Left ventricle myocardium superior (tissue), 1 donor: ENCODE measurements around the gene INTU. TPM values are rescaled to one million over a fixed set of nuclear protein-coding genes. Genes with fewer than 3 reads are reported as not detected.
"Not testable (repeated sequence)": the region's sequence is repeated elsewhere in the genome, so short reads cannot be mapped to it uniquely, and the experiment has no call there.

ENCODE experiments used
- ATAC-seq: fragments of 200-7000 bp; cut with Tn5 transposase; one replicate; pipeline ENCODE4 v1.9.1; 2020; ENCODE audit warnings: mild to moderate bottlenecking, moderate library complexity
- DNase-seq: peaks from one replicate; pipeline ENCODE4 v3.0.0-alpha.2; 2020
- intact Hi-C: fragments of 100-400 bp; cut with micrococcal nuclease; formaldehyde crosslinking; loops from one replicate; pipeline ENCODE4 v1.11.0; 2022
- total RNA-seq: library from RNA; stranded (reverse); fragmentation: NEBNext Ultra II Directional; extraction: Animal tissue kit (Norgen Biotek cat#: 25700); gene quantifications from one replicate; pipeline ENCODE4 v1.2.1, GENCODE V29; 2021
- donor health status: DM: no; HTN: yes; CAD: no; lungs with severe emphysema.

INTU gene
- total RNA-seq, 1 donor from 2014 or later = 4.6 TPM

DNA sequence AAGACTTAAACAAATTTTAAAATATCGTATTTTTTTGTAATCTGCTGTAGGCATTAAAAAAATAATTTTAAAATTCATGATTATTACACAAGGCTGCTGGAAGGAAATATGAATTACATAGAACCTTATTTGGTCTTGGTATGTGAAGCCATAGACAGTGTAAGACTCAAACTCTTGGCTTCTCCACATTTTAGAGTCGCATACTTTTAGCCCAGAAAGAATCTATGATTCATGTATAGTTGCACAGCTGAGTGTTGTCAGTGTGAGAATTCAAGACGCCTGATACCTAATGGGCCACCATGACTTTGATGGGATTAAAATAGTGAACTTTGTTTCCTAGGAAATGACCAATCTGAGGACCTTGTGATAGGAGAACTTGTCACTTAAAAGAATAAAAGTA is 1.4 kb downstream of the INTU start:
- intact Hi-C loops = no loop called here
- no peak for DNase-seq
- no peak for ATAC-seq

DNA sequence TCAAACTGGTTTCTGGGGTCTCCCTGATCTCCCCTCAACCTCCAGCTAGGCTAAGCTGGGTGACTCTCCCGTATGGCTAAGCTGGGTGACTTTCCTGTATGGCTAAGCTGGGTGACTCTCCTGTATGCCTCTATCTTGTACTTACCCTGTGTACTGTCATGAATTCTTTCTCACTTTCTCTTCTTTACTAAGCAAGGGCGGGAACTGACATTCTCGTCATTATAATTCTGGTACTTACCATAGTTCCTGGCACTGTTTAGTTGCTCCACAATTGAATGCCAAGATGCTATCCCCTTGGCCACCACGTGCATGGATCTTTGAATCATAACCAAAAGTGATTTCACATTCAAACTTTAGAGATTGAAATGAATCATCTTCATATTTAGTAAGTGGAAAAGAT is 8.8 kb downstream of the INTU start:
- no peak for ATAC-seq
- intact Hi-C loops = no loop called here
- no peak for DNase-seq

DNA sequence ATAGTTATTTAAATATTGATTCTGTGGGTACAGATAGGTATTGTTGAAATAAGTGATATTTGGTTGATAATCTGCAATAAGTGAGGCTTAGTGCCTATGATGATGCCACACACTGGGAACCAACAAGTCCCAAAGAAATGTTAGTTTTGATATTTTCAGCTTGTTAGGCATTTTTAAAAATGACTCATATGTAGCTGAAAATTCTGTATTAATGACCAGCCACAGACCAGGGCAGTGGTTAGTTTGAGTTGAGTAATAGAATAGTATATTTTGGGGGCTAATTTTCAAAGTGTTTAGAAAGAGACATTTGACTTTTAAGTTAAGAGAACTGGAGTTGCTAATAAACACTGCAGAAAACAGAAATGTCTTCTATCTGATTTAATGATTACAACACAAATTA is 9.4 kb downstream of the INTU start:
- ATAC-seq (no peak), DNase-seq (no peak)
- intact Hi-C loops = no loop called here

DNA sequence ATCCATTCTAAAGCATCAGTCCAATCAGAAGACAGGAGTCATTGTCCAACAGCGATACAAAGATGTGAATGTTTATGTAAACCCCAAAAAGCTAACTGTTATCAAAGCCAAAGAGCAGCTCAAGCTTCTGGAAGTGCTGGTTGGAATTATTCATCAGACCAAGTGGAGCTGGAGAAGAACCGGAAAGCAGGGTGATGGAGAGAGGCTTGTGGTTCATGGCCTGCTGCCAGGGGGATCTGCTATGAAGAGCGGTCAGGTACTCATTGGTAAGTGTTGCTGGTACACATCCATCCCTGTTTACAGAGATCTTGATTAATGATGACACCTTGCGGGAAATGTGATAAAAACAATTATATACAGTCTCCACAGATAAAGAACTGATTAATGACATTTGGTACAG is 11.0 kb downstream of the INTU start:
- ATAC-seq = no peak
- intact Hi-C loops = no loop called here
- no peak for DNase-seq

DNA sequence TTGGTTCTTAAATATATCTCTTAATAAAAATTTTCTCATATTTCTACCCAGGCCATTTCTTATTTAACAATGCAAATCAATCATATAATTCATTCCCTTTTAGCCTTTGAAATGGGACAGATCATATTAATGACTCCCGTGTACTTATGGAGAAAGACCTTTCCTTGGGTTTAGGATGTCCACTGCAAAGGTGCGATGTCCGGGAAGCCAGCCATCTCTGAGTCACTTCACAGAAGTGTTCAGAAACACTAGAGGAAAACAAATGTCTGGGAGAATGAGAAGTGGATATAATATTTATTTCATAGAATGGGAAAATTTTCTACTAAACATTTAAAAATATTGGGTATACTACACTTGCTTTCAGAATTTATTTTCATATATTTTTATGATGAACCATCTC is 15.3 kb downstream of the INTU start:
- DNase-seq = peak; percentile 23
- intact Hi-C loops = no loop called here
- ATAC-seq = no peak

DNA sequence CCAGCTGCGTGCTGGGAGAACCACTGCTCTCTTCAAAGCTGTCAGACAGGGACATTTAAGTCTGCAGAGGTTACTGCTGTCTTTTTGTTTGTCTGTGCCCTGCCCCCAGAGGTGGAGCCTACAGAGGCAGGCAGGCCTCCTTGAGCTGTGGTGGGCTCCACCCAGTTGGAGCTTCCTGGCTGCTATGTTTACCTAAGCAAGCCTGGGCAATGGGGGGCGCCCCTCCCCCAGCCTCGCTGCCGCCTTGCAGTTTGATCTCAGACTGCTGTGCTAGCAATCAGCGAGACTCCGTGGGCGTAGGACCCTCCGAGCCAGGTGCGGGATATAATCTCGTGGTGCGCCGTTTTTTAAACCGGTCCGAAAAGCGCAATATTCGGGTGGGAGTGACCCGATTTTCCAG is 22.8 kb downstream of the INTU start:
- intact Hi-C loops, DNase-seq, ATAC-seq: not testable (repeated sequence)

DNA sequence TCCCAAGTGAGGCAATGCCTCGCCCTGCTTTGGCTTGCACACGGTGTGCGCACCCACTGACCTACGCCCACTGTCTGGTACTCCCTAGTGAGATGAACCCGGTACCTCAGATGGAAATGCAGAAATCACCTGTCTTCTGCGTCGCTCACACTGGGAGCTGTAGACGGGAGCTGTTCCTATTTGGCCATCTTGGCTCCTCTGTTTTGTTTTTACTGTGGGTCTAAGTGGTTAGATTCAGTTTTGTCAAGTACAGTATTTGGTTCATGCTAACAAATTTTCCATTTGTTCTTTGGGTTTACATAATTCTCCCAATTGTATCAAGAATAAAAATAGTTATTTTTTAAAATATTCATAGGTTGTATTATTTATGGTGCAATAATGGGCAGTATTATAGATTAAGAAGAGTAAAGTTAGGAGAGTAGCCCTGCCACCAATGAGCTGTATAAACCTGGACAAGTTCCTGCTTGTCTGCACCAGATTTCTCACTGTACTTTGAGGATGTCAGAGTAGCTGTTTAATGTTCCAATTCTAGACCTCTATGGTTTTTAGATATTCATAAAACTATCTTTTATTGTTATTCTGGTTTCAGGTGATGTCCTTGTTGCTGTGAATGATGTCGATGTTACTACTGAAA is 23.4 kb downstream of the INTU start:
- no peak for ATAC-seq
- intact Hi-C loops = no loop called here
- DNase-seq = no peak

DNA sequence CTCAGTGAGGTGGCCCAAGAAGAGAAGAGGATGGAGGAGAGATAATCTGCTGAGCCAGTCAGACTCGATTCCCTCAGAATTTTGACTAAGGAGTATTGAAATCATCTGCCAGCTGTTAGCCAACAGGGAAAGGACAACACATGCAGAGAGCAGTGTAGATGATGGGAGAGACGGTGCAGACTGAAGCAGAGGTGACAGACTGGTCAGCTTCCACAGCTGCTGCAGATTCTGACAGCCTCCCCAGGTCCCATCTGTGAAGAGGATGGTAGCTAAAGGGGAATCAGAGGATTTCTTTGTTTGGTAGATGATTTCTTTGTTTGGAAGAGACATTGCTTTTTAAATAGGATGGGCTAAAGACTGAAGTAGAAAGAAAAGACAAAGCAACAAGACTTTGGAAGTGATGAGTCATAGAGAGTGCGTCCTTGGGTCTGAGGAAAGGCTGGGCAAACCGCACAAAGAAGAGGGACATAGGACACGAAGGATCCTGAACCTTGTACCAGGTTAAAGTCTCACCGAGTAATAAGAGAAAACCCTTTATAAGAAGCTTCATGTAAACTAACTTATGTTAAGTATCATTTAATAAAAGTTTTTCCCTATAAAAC is 27.6 kb downstream of the INTU start:
- ATAC-seq (no peak), DNase-seq (no peak)
- intact Hi-C loops = no loop called here

DNA sequence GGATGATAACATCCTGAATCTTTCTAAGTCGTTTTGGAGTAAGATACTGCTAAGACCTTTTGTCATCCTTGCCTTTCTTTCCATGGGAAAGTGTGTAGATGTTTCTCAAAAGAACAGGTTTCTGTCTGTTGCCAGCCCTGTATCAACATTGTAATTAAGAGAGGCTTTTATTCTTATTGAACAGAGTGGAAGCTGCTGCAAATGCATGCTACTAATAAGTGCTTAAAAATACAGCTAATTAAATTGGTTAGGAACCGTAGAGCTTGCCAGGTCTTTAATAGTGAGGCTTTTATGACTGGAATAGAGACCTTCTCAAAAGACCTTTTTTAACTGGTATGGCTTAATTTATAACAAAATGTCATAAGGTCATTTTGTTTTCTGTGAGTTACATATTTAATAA is 34.4 kb downstream of the INTU start:
- ATAC-seq (no peak), DNase-seq (no peak)
- intact Hi-C loops = no loop called here

DNA sequence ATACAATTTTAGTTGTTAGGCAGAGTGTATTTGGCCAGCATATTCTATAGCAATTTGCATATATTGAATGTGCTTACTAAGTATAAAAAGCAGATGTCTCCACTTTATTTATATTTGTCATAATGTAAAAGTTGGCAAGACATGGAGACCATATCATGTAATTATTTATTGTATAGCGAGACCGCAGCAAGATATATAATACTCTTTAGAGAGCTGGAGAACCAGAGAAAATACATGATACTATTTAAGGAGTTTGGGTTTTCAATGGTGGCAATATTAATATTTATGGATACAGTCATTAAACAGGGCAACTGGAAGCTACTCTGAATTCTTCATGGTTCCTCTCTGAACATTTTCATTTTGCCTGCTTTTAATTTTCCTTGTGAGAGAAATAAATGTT is 35.0 kb downstream of the INTU start:
- DNase-seq = no peak
- no peak for ATAC-seq
- intact Hi-C loops = no loop called here

DNA sequence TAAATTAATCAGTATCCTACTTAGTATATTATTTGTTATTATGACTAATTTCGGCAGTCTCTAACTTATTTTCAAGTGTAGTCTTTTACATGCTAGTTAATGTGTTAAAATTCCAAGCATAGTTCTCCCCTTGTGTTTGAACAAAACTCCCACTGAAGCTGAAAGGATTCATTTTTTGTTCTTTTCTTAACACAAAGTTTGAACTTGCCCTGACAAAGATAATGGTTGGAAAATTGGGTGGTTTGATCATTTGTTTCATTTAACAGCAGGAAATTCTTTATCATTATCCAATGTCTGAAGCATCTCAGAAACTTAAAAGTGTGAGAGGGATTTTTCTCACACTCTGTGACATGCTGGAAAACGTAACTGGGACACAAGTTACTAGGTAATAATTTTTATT is 36.0 kb downstream of the INTU start:
- DNase-seq (no peak), ATAC-seq (no peak)
- intact Hi-C loops = no loop called here

DNA sequence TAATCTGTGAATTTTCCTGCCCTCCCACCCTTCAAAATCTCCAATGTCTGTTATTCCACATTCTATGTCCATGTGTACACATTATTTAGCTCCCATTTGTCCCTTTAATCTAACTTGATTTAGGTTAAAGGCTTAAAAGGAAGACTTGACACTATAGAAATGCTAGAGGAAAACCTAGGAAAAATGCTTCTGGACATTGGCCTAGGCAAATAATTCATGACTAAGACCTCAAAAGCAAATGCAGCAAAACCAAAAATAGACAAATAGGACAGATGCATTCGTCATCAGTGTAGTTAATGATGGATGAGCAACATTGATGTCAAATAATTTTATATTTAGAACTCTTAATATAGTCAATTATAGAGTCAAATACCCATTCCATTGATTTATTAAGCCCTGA is 36.9 kb downstream of the INTU start:
- DNase-seq = no peak
- intact Hi-C loops = no loop called here
- ATAC-seq = no peak

DNA sequence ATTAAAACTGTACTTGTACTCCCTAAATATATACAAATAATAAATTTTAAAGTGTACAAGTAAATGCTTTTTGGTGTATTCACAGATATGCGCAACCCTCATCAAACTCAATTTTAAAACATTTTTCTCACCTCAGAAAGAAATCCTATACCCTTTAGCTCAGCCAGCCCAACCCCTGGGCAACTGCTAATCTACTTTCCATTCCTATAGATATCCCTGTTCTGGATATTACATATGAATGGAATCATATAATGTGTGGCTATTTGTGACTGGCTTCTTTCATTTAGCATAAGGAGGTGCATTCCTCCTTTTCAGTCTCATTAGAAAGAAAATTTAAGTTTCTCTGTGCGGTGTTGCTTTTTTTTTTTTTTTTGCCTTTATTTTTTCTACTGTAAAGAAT is 39.4 kb downstream of the INTU start:
- DNase-seq (no peak), ATAC-seq (no peak)
- intact Hi-C loops = no loop called here

DNA sequence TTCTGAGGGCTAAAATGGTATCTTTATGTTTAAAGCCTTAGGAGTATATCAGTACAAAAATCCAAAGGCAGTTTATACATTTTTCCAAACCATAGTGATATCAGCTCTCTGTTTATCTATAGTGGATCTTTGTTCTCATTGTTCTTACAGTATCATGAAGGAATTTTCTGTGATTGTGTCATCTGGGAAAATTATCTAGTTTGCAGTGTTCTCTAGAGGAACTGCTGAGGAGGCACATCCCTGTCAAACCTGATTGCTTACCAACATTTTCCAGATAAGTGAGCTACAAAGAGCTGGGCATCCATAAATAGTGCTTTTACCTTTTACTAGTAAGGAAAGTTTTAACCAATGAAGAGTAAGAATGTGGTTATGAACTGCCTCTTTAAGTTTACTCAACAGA is 52.5 kb downstream of the INTU start:
- DNase-seq (no peak), ATAC-seq (no peak)
- intact Hi-C loops = no loop called here

DNA sequence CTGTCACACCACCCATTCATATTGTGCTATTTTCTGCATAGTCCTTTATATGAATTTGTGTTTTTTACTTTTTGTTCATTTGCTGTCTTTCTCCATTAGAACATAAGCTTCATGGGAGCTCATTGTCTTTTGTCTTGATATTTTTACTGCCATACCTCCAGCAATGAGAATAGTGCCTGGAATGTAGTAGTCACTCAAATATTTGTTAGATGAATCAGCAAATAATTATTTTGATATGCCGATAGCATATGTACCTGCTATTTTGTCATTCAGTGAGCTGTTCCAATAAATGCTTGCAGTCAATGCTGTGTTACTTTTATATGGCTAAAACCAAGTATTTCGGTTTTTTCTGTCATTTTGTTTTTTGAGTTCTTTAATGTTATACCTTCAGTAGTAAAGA is 53.9 kb downstream of the INTU start:
- intact Hi-C loops = no loop called here
- no peak for DNase-seq
- no peak for ATAC-seq

DNA sequence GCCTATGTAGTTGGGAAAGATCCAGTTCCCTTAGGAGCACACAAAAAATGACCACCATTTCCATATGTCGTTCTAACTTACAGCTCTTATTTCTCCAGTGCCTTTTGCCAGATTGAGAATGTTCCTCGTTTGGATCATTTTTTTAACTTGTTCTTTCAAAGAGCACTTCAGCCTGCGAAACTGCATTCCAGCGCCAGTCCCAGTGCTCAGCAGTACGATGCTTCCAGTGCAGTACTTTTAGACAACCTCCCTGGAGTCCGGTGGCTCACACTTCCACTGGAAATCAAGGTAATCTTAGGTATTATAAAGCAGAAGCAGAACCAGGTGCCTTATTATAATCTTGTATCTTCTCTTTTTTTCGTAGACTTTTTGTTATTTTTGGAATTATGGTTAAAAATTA is 54.8 kb downstream of the INTU start:
- intact Hi-C loops = no loop called here
- DNase-seq (no peak), ATAC-seq (no peak)

DNA sequence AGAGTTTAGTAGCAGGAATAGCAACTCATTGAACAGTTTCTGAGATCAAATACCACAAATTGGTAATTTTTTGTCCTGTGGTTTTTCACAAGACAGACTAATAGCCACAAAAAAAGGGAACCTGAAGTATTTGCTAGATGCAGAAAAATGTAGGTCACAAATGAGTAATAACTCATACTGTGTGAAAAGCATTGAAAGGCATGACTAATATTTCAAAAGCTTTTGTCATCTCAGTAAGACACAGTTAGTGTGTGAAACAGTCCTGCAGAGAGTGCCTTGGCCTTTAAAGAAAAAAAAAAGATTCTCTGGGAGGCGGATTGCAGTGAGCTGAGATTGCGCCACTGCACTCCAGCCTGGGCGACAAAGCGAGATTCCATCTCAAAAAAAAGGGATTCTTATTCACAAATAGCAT is 66.0 kb downstream of the INTU start:
- DNase-seq (no peak), ATAC-seq (no peak)
- intact Hi-C loops = no loop called here

DNA sequence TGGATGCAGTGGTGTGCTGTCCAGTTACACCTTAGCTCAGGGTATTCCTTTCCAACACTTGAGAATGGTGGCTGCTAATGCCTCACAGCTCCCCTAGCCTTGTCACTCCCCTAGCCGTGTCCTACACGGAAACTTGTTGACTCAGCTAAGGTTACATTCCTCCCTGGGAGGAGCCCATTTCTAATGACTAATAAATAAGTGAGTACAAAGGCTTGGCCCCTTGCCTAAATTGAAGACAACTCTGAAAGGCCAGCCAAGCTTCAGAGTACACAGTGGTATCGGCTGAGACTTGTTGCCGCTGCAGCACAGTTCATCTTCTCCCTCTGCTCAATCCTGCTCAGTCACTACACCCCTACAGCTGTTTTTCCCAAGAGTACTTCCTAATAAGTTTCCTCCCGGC is 76.2 kb downstream of the INTU start:
- intact Hi-C loops = no loop called here
- no peak for DNase-seq
- peak; percentile 78 for ATAC-seq

DNA sequence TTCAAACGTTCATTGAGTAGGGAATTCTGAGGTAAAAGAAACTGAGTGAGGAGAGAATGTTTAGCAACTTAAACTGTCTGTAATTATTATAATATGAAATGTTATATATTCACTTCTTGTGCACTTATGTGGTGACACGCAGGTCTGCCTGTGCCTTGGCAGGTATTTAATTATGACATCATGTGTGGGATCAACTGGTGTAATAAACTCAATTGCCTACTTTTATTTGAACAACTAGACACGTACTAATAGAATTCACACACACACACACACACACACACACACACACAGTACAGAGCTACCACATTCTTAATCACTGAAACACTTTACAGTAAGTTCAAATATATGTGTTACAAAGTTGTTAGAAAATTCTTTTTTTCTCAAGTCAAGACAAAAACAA is 76.7 kb downstream of the INTU start:
- intact Hi-C loops = no loop called here
- ATAC-seq = no peak
- no peak for DNase-seq

DNA sequence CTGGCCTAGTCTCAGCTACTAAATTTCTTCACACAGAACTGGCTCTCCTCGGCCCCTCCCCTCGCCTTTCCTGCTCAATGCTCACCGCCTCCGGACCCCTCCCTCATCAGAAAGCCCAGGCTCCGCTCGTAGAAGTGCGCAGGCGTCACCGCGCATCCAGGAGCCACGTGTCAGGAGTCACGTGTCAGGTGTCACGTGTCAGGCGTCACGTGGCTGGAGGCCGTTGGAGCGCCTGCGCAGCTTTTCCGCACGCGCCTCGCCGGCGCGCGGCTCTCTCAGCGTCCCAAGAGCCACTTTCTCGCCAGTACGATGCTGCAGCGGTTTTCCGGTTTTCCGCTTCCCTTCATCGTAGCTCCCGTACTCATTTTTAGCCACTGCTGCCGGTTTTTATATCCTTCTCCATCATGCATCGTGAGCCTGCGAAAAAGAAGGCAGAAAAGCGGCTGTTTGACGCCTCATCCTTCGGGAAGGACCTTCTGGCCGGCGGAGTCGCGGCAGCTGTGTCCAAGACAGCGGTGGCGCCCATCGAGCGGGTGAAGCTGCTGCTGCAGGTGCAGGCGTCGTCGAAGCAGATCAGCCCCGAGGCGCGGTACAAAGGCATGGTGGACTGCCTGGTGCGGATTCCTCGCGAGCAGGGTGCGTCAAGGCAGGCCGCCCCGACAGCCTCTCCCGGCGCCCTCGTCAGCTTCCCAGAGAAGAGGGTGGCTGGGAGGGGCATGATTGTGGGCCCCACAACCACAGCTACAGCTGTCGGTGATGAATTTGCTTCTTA is 97.6 kb downstream of the INTU start, which contains the start of gene SLC25A31:
Gene SLC25A31, plus strand, starts transcription at position 259 of the 772 bp plus-strand sequence. Its CDS starts 146 bp downstream, at position 405.
- no peak for DNase-seq
- intact Hi-C loops = no loop called here
- no peak for ATAC-seq

DNA sequence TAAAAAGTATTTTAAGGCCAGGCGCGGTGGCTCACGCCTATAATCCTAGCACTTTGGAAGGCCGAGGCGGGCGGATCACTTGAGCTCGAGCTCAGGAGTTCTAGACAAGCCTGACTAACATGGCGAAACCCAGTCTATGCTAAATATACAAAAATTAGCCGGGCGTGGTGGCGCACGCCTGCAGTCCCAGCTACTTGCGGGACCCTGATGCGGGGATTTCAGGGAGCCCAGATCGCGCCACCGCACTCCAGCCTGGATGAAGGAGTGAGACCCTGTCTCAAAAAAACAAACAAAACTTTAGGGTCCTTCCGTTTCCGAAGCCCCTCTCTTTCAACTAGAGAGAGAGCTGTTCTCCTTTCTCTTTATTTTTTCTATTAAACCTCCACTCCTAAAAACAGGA is 98.6 kb downstream of the INTU start:
- intact Hi-C loops = no loop called here
- DNase-seq (no peak), ATAC-seq (no peak)
